ENCODE measurements around the gene KIF1B. TPM values are rescaled to one million over a fixed set of nuclear protein-coding genes. Genes with fewer than 3 reads are reported as not detected.

KIF1B gene
- total RNA-seq, 3 donors from 2014 or later = 35.6 to 62.2 (median 48.0) TPM

GRCh38 chr1:10399444-10399941 is 189.1 kb downstream of the KIF1B start:
- intact Hi-C loops (cut with DNase I, micrococcal nuclease) = no loop called here
- Histone ChIP-seq H3K9me3 (no peaks in the 10 kb centered on the region), H3K4me3 (peak overlapping the region; percentile 88), H3K4me1 (ENCODE audit: low read depth) (peaks cover 15% of the 10 kb centered on the region), H3K36me3 (ENCODE audit: low read depth) (peaks cover under 1% of the 10 kb centered on the region)
- peak in 2 of 3 donors; percentile 46 to 62 for DNase-seq
- ATAC-seq = peak; percentile 0
- TF ChIP-seq CTCF (IDR thresholded peaks at IDR 0.05) = no peak

- DNase-seq = no peak
- ATAC-seq = no peak
- no peak for TF ChIP-seq CTCF (IDR thresholded peaks at IDR 0.05)
Measured at GRCh38 chr1:10400013-10400412, 189.6 kb downstream of the KIF1B start.

GRCh38 chr1:10401281-10401680 is 190.9 kb downstream of the KIF1B start:
- H3K4me3 ChIP-seq = no peak overlapping the region
- DNase-seq (no peak), ATAC-seq (no peak)
- H3K36me3 ChIP-seq (ENCODE audit: low read depth) = peaks cover 5% of the 10 kb centered on the region
- H3K4me1 ChIP-seq (ENCODE audit: low read depth) = peaks cover 15% of the 10 kb centered on the region
- intact Hi-C loops (cut with DNase I, micrococcal nuclease) = no loop called here
- no peaks in the 10 kb centered on the region for H3K9me3 ChIP-seq
- no peak for TF ChIP-seq CTCF (IDR thresholded peaks at IDR 0.05)

More at GRCh38 chr1:10400013-10400412, 189.6 kb downstream of the KIF1B start:
- Histone ChIP-seq H3K36me3 (ENCODE audit: low read depth) (peaks cover 5% of the 10 kb centered on the region), H3K9me3 (no peaks in the 10 kb centered on the region), H3K4me1 (ENCODE audit: low read depth) (peaks cover 15% of the 10 kb centered on the region), H3K4me3 (peak overlapping the region; percentile 88)
- intact Hi-C loops (cut with DNase I, micrococcal nuclease) = no loop called here

- no peak for TF ChIP-seq CTCF (IDR thresholded peaks at IDR 0.05)
- no peaks in the 10 kb centered on the region for H3K9me3 ChIP-seq
- intact Hi-C loops (cut with DNase I, micrococcal nuclease) = no loop called here
- H3K4me3 ChIP-seq = no peak overlapping the region
- H3K36me3 ChIP-seq (ENCODE audit: low read depth) = peaks cover 5% of the 10 kb centered on the region
- no peak for ATAC-seq
- peaks cover 14% of the 10 kb centered on the region for H3K4me1 ChIP-seq (ENCODE audit: low read depth)
- DNase-seq = no peak
Measured at GRCh38 chr1:10402729-10403274, 192.4 kb downstream of the KIF1B start.

GRCh38 chr1:10407201-10407600 is 196.8 kb downstream of the KIF1B start:
- Histone ChIP-seq H3K36me3 (ENCODE audit: low read depth) (peaks cover 14% of the 10 kb centered on the region), H3K4me3 (no peak overlapping the region), H3K9me3 (no peaks in the 10 kb centered on the region), H3K4me1 (ENCODE audit: low read depth) (no peaks in the 10 kb centered on the region)
- DNase-seq (no peak), ATAC-seq (no peak)
- TF ChIP-seq CTCF (IDR thresholded peaks at IDR 0.05) = no peak
- intact Hi-C loops (cut with DNase I, micrococcal nuclease) = no loop called here

Data from mucosa of descending colon (tissue), 3 donors.